IMR-90 (cell line): ENCODE results near the gene TRAPPC12. TPM values are rescaled to one million over a fixed set of nuclear protein-coding genes. Genes with fewer than 3 reads are reported as not detected.

Source experiments
- ATAC-seq: fragments of 200-7000 bp; cut with Tn5 transposase; 2 replicates; pipeline ENCODE4 v1.9.1; 2020; ENCODE audit warnings: low read depth, mild to moderate bottlenecking, moderate library complexity
- BruUV-seq: library from RNA; stranded (reverse); fragments of 400-500 nt; replicated peaks from 2 replicates; lab custom pipeline; 2021; lab: Mats Ljungman, UMichigan
- CTCF ChIA-PET: fragments of 300-600 bp; formaldehyde crosslinking; extraction: SDS; loops from one replicate; lab custom pipeline; 2021; ENCODE audit warnings: antibody characterized with exemption; lab: Yijun Ruan, JAX
- POLR2A ChIA-PET: fragments of 300-600 bp; sonication (Branson Sonifier 250); formaldehyde crosslinking; loops from one replicate; lab custom pipeline; 2022; ENCODE audit warnings: antibody characterized with exemption; ENCODE audit not compliant: unreplicated experiment; lab: Charles Lee
- DNase-seq: peaks from one replicate; pipeline ENCODE4 v3.0.0; 2013
- H2AFZ ChIP-seq: replicated peaks from 2 replicates; pipeline ENCODE3; 2013; ENCODE audit warnings: low read length, mild to moderate bottlenecking; ENCODE audit not compliant: poor library complexity
- H2AK5ac ChIP-seq: 2 replicates; pipeline ENCODE4 v1.6.1; 2013; ENCODE audit warnings: low read depth, low read length, inconsistent platforms
- H2AK9ac ChIP-seq: replicated peaks from 2 replicates; pipeline ENCODE3; 2013; ENCODE audit warnings: mild to moderate bottlenecking, low read depth, low read length, moderate library complexity; ENCODE audit not compliant: poor library complexity
- H2BK120ac ChIP-seq: 2 replicates; pipeline ENCODE4 v1.6.1; 2013; ENCODE audit warnings: low read depth, low read length, inconsistent platforms
- H2BK15ac ChIP-seq: 3 replicates; pipeline ENCODE4 v1.6.1; 2013; ENCODE audit warnings: low read depth, low read length, inconsistent platforms
- H2BK20ac ChIP-seq: 2 replicates; pipeline ENCODE4 v1.6.1; 2013; ENCODE audit warnings: low read depth, mild to moderate bottlenecking, inconsistent platforms, low read length, moderate library complexity
- H2BK5ac ChIP-seq: 2 replicates; pipeline ENCODE4 v1.6.1; 2013; ENCODE audit warnings: mild to moderate bottlenecking, low read depth, low read length, inconsistent platforms; ENCODE audit not compliant: poor library complexity, severe bottlenecking
- H3K14ac ChIP-seq: replicated peaks from 2 replicates; pipeline ENCODE4 v1.6.1; 2013; ENCODE audit warnings: low read depth, low read length, inconsistent platforms
- H3K18ac ChIP-seq: 2 replicates; pipeline ENCODE4 v1.6.1; 2013; ENCODE audit warnings: low read depth, low read length, control low read depth
- H3K23ac ChIP-seq: 2 replicates; pipeline ENCODE4 v1.6.1; 2013; ENCODE audit warnings: low read depth, low read length, inconsistent platforms
- H3K27ac ChIP-seq: 2 replicates; pipeline ENCODE4 v1.5.1; 2013; ENCODE audit warnings: mild to moderate bottlenecking, control low read depth, low read length; ENCODE audit not compliant: insufficient read depth
- H3K27me3 ChIP-seq: 2 replicates; pipeline ENCODE4 v1.6.1; 2013; ENCODE audit warnings: low read length; ENCODE audit not compliant: control insufficient read depth, insufficient read depth
- H3K36me3 ChIP-seq: 2 replicates; pipeline ENCODE4 v1.6.1; 2013; ENCODE audit warnings: low read length, mixed read lengths; ENCODE audit not compliant: control insufficient read depth, insufficient read depth
- H3K4ac ChIP-seq: 2 replicates; pipeline ENCODE4 v1.6.1; 2013; ENCODE audit warnings: low read depth, low read length, inconsistent platforms
- H3K4me1 ChIP-seq: 2 replicates; pipeline ENCODE4 v1.6.1; 2013; ENCODE audit warnings: low read length, mixed read lengths; ENCODE audit not compliant: control insufficient read depth, insufficient read depth
- H3K4me2 ChIP-seq: 2 replicates; pipeline ENCODE4 v1.6.1; 2013; ENCODE audit warnings: low read depth, mild to moderate bottlenecking, control low read depth, low read length, moderate library complexity
- H3K4me3 ChIP-seq: 2 replicates; pipeline ENCODE4 v1.5.1; 2013; ENCODE audit warnings: low read depth, mild to moderate bottlenecking, control low read depth, low read length, moderate library complexity; ENCODE audit not compliant: insufficient read depth
- H3K56ac ChIP-seq: 2 replicates; pipeline ENCODE4 v1.6.1; 2013; ENCODE audit warnings: low read length, inconsistent platforms; ENCODE audit not compliant: insufficient read depth; ENCODE audit errors: extremely low read depth
- H3K79me1 ChIP-seq, 2 experiments: 2 replicates each; pipeline ENCODE4 v1.6.1; 2013; ENCODE audit warnings: low read length in 2 of 2, inconsistent platforms in 1 of 2, low read depth in 1 of 2
- H3K9ac ChIP-seq: 2 replicates; pipeline ENCODE4 v1.6.1; 2013; ENCODE audit warnings: low read depth, low read length, control low read depth
- H3K9me1 ChIP-seq: 2 replicates; pipeline ENCODE4 v1.6.1; 2013; ENCODE audit warnings: low read length, inconsistent platforms; ENCODE audit not compliant: insufficient read depth
- H3K9me3 ChIP-seq: 2 replicates; pipeline ENCODE4 v1.6.1; 2013; ENCODE audit warnings: low read length; ENCODE audit not compliant: control insufficient read depth, insufficient read depth
- H4K20me1 ChIP-seq: 2 replicates; pipeline ENCODE4 v1.6.1; 2013; ENCODE audit warnings: low read length, inconsistent platforms; ENCODE audit not compliant: insufficient read depth
- H4K5ac ChIP-seq: 2 replicates; pipeline ENCODE4 v1.6.1; 2013; ENCODE audit warnings: mild to moderate bottlenecking, low read depth, low read length, control low read depth
- H4K8ac ChIP-seq, 2 experiments: 2 replicates each; pipeline ENCODE4 v1.6.1; 2013; ENCODE audit warnings: low read depth in 2 of 2, low read length in 2 of 2, control low read depth in 1 of 2, inconsistent platforms in 1 of 2
- H4K91ac ChIP-seq: 2 replicates; pipeline ENCODE4 v1.6.1; 2013; ENCODE audit warnings: low read depth, low read length, inconsistent platforms; ENCODE audit not compliant: insufficient read depth
- CEBPB ChIP-seq: IDR thresholded peaks from 2 replicates; pipeline ENCODE4 v1.6.1; 2012; ENCODE audit warnings: low read depth, low read length, improper control_type of control experiment
- NFE2L2 ChIP-seq: fragments of 150-350 bp; IDR thresholded peaks from 2 replicates; pipeline ENCODE4 v1.6.1; 2016; ENCODE audit warnings: low read depth, mild to moderate bottlenecking, low read length
- POLR2A ChIP-seq: IDR thresholded peaks from 2 replicates; pipeline ENCODE4 v1.6.1; 2012; ENCODE audit warnings: mild to moderate bottlenecking, low read depth, low read length
- RAD21 ChIP-seq: IDR thresholded peaks from 2 replicates; pipeline ENCODE4 v1.6.1; 2012; ENCODE audit warnings: low read length, improper control_type of control experiment
- RFX5 ChIP-seq: IDR thresholded peaks from 2 replicates; pipeline ENCODE4 v1.8.0; 2012; ENCODE audit warnings: low read depth, mild to moderate bottlenecking, low read length, moderate library complexity
- WGBS, 2 experiments: methylation state at CpG; one replicate each; pipeline versions ENCODE4 v1.1.5 to v1.1.7; 2013; ENCODE audit warnings: missing lambda C conversion rate in 2 of 2; ENCODE audit not compliant: insufficient read length in 1 of 2; ENCODE audit errors: extremely low coverage in 2 of 2; 5-methylcytosine and 5-hydroxymethylcytosine counted together
- dilution Hi-C: fragments of 300-500 bp; cut with HindIII; formaldehyde crosslinking; loops from one replicate; pipeline ENCODE4 v1.14.3; 2018; ENCODE audit warnings: low sequenced_read_pairs; ENCODE audit not compliant: unreplicated experiment
- in situ Hi-C: fragments of 300-500 bp; cut with MboI; formaldehyde crosslinking; loops from 3 replicates; pipeline ENCODE4 v1.14.3; 2019; ENCODE audit warnings: low sequenced_read_pairs, inconsistent platforms, mixed read lengths
- intact Hi-C: fragments of 100-400 bp; cut with micrococcal nuclease; formaldehyde crosslinking; loops from 2 replicates; pipeline ENCODE4 v1.10.0; 2022
- polyA plus RNA-seq, 3 experiments: library from polyadenylated mRNA; depleted of rRNA; stranded (reverse); fragments of >200 nt; gene quantifications; 2 replicates each; pipeline ENCODE4 v1.2.3, GENCODE V29; 2012; ENCODE audit warnings: low replicate concordance in 1 of 3
- total RNA-seq: library from RNA; depleted of rRNA; stranded (reverse); fragments of >200 nt; gene quantifications from 2 replicates; pipeline ENCODE4 v1.2.3, GENCODE V29; 2012
- TF ChIP-seq, protein P1 (sequence below): fragments of 150-350 bp; IDR thresholded peaks from 2 replicates; pipeline ENCODE4 v1.6.1; 2016; ENCODE audit warnings: low read depth, mild to moderate bottlenecking, low read length, moderate library complexity, borderline replicate concordance

The TRAPPC12 gene
- total and polyA plus RNA-seq, 2 of the 4 experiments (the other 2 are of a cell fraction), result 25.8 to 69.9 TPM

- Histone ChIP-seq H3K9me1 (peaks cover 3% of the 10 kb centered on the region; the same call in 1 of the 2 replicates), H3K4me3 (no peak overlapping the region), H3K27ac (no peak overlapping the region), H2AFZ (no peak overlapping the region), H3K23ac (no peak overlapping the region), H3K36me3 (peaks cover 33% of the 10 kb centered on the region), H3K9ac (no peak overlapping the region), H3K18ac (no peak overlapping the region), H2BK15ac (no peak overlapping the region), H2BK20ac (no peak overlapping the region), H4K8ac (no peak overlapping the region), H3K14ac (no peak overlapping the region), H3K4me2 (no peak overlapping the region), H2AK5ac (no peak overlapping the region), H3K56ac (no peak overlapping the region; the same call in 1 of the 2 replicates), H3K79me1 (peaks cover 46 to 51% of the 10 kb centered on the region in 2 experiments), H4K91ac (no peak overlapping the region), H4K5ac (no peak overlapping the region), H2AK9ac (no peak overlapping the region), H3K27me3 (no peaks in the 10 kb centered on the region), H2BK120ac (no peak overlapping the region), H3K9me3 (peaks cover 11% of the 10 kb centered on the region), H4K20me1 (peaks cover 16% of the 10 kb centered on the region), H2BK5ac (no peak overlapping the region), H3K4ac (no peak overlapping the region), H3K4me1 (peaks cover 1% of the 10 kb centered on the region; the same call in 1 of the 2 replicates)
- BruUV-seq, result no TSS peak
- no CpG with 5 or more reads among the region's 1 CpG for WGBS, 2 experiments
- ChIA-PET POLR2A (interaction anchor here (1.1 kb wide), 1 partner anchor 37 kb away, joined by 3 read pairs; no protein-coding TSS in a partner anchor), CTCF (interaction anchor here (1.4 kb wide), 1 partner anchor 27 kb away, joined by 3 read pairs; no protein-coding TSS in a partner anchor)
- ATAC-seq, result no peak
- dilution Hi-C loops (no loop called here), intact Hi-C loops (no loop called here), in situ Hi-C loops (no loop called here)
- DNase-seq, result no peak
- TF ChIP-seq POLR2A (no peak), CEBPB (no peak), NFE2L2 (no peak), RFX5 (no peak), RAD21 (no peak)
- TF ChIP-seq, protein P1, sequence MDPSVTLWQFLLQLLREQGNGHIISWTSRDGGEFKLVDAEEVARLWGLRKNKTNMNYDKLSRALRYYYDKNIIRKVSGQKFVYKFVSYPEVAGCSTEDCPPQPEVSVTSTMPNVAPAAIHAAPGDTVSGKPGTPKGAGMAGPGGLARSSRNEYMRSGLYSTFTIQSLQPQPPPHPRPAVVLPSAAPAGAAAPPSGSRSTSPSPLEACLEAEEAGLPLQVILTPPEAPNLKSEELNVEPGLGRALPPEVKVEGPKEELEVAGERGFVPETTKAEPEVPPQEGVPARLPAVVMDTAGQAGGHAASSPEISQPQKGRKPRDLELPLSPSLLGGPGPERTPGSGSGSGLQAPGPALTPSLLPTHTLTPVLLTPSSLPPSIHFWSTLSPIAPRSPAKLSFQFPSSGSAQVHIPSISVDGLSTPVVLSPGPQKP, result no peak
Observed at GRCh38 chr2:3396920-3397559, 17.5 kb downstream of the TRAPPC12 start.
